A549 (cell line): ENCODE results near the gene DNAAF5. TPM values are rescaled to one million over a fixed set of nuclear protein-coding genes. Genes with fewer than 3 reads are reported as not detected.

ENCODE experiments used
- ATAC-seq, 2 experiments: fragments of 200-7000 bp in 1 of 2; fragments of >200 bp in 1 of 2; cut with Nextera tagmentation in 1 of 2; cut with Tn5 transposase in 1 of 2; 3 replicates each; pipeline versions ENCODE4 v1.8.0 to v1.9.1; 2018 to 2020; ENCODE audit warnings: mild to moderate bottlenecking in 1 of 2, moderate library complexity in 1 of 2
- CTCF ChIA-PET: fragments of 300-600 bp; sonication (Branson Sonifier 250); formaldehyde crosslinking; extraction: SDS; loops from one replicate; lab custom pipeline; 2021; ENCODE audit warnings: antibody characterized with exemption, inconsistent platforms; lab: Yijun Ruan, JAX
- POLR2A ChIA-PET: fragments of 350-600 bp; formaldehyde crosslinking; extraction: SDS; loops from one replicate; lab custom pipeline; 2021; ENCODE audit warnings: antibody characterized with exemption, inconsistent platforms; lab: Yijun Ruan, JAX
- DNase-seq, 2 experiments: peaks; one replicate each; pipeline versions ENCODE4 v3.0.0 to v3.0.0-alpha.2; 2011 to 2016; ENCODE audit warnings: low read depth in 1 of 2, low spot score in 1 of 2
- FAIRE-seq: peaks from 2 replicates; lab custom pipeline; 2011; peaks lifted over from hg19 to GRCh38; lab: Jason Lieb, UNC
- H3K27ac ChIP-seq, 2 experiments: fragments of >200 bp; sonication (Bioruptor Twin); formaldehyde crosslinking; 3 replicates each; pipeline ENCODE4 v1.5.1; 2016 to 2017
- H3K4me1 ChIP-seq: fragments of >200 bp; sonication (Bioruptor Twin); formaldehyde crosslinking; 3 replicates; pipeline ENCODE4 v1.6.1; 2016
- H3K4me2 ChIP-seq: fragments of >200 bp; sonication (Bioruptor Twin); formaldehyde crosslinking; 3 replicates; pipeline ENCODE4 v1.6.1; 2016
- H3K4me3 ChIP-seq: fragments of >200 bp; sonication (Bioruptor Twin); formaldehyde crosslinking; 3 replicates; pipeline ENCODE4 v1.5.1; 2016
- H3K9me3 ChIP-seq: fragments of >200 bp; sonication (Bioruptor Twin); formaldehyde crosslinking; 3 replicates; pipeline ENCODE4 v1.6.1; 2016
- BHLHE40 ChIP-seq: IDR thresholded peaks from 2 replicates; pipeline ENCODE4 v1.6.1; 2012; ENCODE audit warnings: low read depth, low read length, inconsistent platforms
- CBX8 ChIP-seq: fragments of 200-600 bp; sonication (generic); IDR thresholded peaks from 2 replicates; pipeline ENCODE4 v1.6.1; 2016
- CEBPB ChIP-seq, 2 experiments: fragments of >200 bp in 1 of 2; sonication (Bioruptor Twin) in 1 of 2; formaldehyde crosslinking in 1 of 2; IDR thresholded peaks; 2 replicates each; pipeline ENCODE4 v1.6.1; 2012 to 2016
- CHD4 ChIP-seq: fragments of 200-600 bp; sonication (generic); IDR thresholded peaks from 2 replicates; pipeline ENCODE4 v1.6.1; 2016; ENCODE audit warnings: antibody characterized with exemption, mild to moderate bottlenecking, borderline replicate concordance
- EHMT2 ChIP-seq: fragments of 200-600 bp; sonication (generic); IDR thresholded peaks from 2 replicates; pipeline ENCODE4 v1.6.1; 2016; ENCODE audit warnings: antibody characterized with exemption, low read depth, mild to moderate bottlenecking, moderate library complexity
- EP300 ChIP-seq, 2 experiments: fragments of >200 bp; sonication (Bioruptor Twin); formaldehyde crosslinking; IDR thresholded peaks; 2 replicates in 1 of 2; 3 replicates in 1 of 2; pipeline ENCODE4 v1.6.1; 2016 to 2017
- FOSB ChIP-seq: fragments of 250-450 bp; sonication (Bioruptor Pico); IDR thresholded peaks from 2 replicates; pipeline ENCODE4 v1.5.0; 2020; ENCODE audit warnings: mild to moderate bottlenecking, moderate library complexity
- GATA3 ChIP-seq: IDR thresholded peaks from 2 replicates; pipeline ENCODE4 v1.6.1; 2012; ENCODE audit warnings: borderline replicate concordance
- HEYL ChIP-seq: fragments of 250-450 bp; sonication (Bioruptor Pico); IDR thresholded peaks from 2 replicates; pipeline ENCODE4 v1.8.0; 2021; ENCODE audit warnings: mild to moderate bottlenecking, moderate library complexity
- HOXA7 ChIP-seq: fragments of 250-450 bp; sonication (Bioruptor Pico); IDR thresholded peaks from 2 replicates; pipeline ENCODE4 v1.5.0; 2020; ENCODE audit warnings: mild to moderate bottlenecking, moderate library complexity
- JUNB ChIP-seq: fragments of >200 bp; sonication (Bioruptor Twin); formaldehyde crosslinking; IDR thresholded peaks from 2 replicates; pipeline ENCODE4 v1.6.1; 2016
- MAX ChIP-seq: IDR thresholded peaks from 2 replicates; pipeline ENCODE4 v1.6.1; 2012
- MYC ChIP-seq: IDR thresholded peaks from 2 replicates; pipeline ENCODE4 v1.6.1; 2012; ENCODE audit warnings: mild to moderate bottlenecking, inconsistent platforms, low read length, improper control_type of control experiment, borderline replicate concordance
- NR3C1 ChIP-seq: fragments of >200 bp; sonication (Bioruptor Twin); formaldehyde crosslinking; IDR thresholded peaks from 3 replicates; pipeline ENCODE4 v1.6.1; 2017
- PBX3 ChIP-seq: IDR thresholded peaks from 2 replicates; pipeline ENCODE4 v1.6.1; 2012
- PHF8 ChIP-seq: fragments of 200-600 bp; sonication (generic); IDR thresholded peaks from 2 replicates; pipeline ENCODE4 v1.6.1; 2016; ENCODE audit warnings: low read depth, mild to moderate bottlenecking, antibody characterized with exemption, moderate library complexity, borderline replicate concordance
- POLR2AphosphoS2 ChIP-seq: conservative IDR thresholded peaks from 2 replicates; pipeline ENCODE4 v1.6.1; 2012; ENCODE audit warnings: low read length, improper control_type of control experiment, inconsistent platforms
- REST ChIP-seq: fragments of 200-600 bp; sonication (generic); IDR thresholded peaks from 2 replicates; pipeline ENCODE4 v1.6.1; 2016; ENCODE audit warnings: antibody characterized with exemption, mild to moderate bottlenecking, moderate library complexity
- SMC3 ChIP-seq: fragments of >200 bp; sonication (Bioruptor Twin); formaldehyde crosslinking; IDR thresholded peaks from 3 replicates; pipeline ENCODE4 v1.6.1; 2018; ENCODE audit warnings: inconsistent platforms
- SREBF2 ChIP-seq: fragments of 450-650 bp; IDR thresholded peaks from 2 replicates; pipeline ENCODE4 v1.6.1; 2014; ENCODE audit warnings: mild to moderate bottlenecking, moderate library complexity
- TFCP2L1 ChIP-seq: fragments of 250-450 bp; sonication (Bioruptor Pico); IDR thresholded peaks from 2 replicates; pipeline ENCODE4 v1.5.0; 2021; ENCODE audit warnings: mild to moderate bottlenecking
- TP53 ChIP-seq: fragments of 250-450 bp; sonication (Bioruptor Pico); IDR thresholded peaks from 2 replicates; pipeline ENCODE4 v1.5.0; 2021; ENCODE audit warnings: mild to moderate bottlenecking, moderate library complexity
- ZC3H11A ChIP-seq: fragments of 450-650 bp; IDR thresholded peaks from 2 replicates; pipeline ENCODE4 v1.6.1; 2014; ENCODE audit warnings: antibody characterized with exemption, mild to moderate bottlenecking
- ZSCAN20 ChIP-seq: fragments of 250-450 bp; sonication (Bioruptor Pico); IDR thresholded peaks from 2 replicates; pipeline ENCODE4 v1.8.0; 2022; ENCODE audit warnings: mild to moderate bottlenecking, moderate library complexity
- WGBS: methylation state at CpG from one replicate; pipeline ENCODE4 v1.1.6; 2017; ENCODE audit errors: missing lambda C conversion rate; 5-methylcytosine and 5-hydroxymethylcytosine counted together
- polyA plus RNA-seq, 4 experiments: library from polyadenylated mRNA; depleted of rRNA in 3 of 4; stranded (reverse); fragments of >200 nt; fragmentation: RNase III in 1 of 4; extraction: RNeasy Plus Mini Kit Qiagen cat#74134 plus additional on column Dnase treatment in 1 of 4; gene quantifications; 2 replicates in 3 of 4; 3 replicates in 1 of 4; pipeline ENCODE4 v1.2.3, GENCODE V29; 2011 to 2017
- TF ChIP-seq, protein P1 (sequence below): IDR thresholded peaks from 2 replicates; pipeline ENCODE4 v1.6.1; 2012; ENCODE audit warnings: low read depth, borderline replicate concordance
- TF ChIP-seq, protein P2 (sequence below): fragments of >200 bp; sonication (Bioruptor Twin); formaldehyde crosslinking; IDR thresholded peaks from 3 replicates; pipeline ENCODE4 v1.6.1; 2016
- TF ChIP-seq, protein P3 (sequence below): fragments of 250-450 bp; sonication (Bioruptor Pico); IDR thresholded peaks from 2 replicates; pipeline ENCODE4 v1.5.0; 2020; ENCODE audit warnings: low read depth, mild to moderate bottlenecking, moderate library complexity

The DNAAF5 gene
- polyA plus RNA-seq, 2 of the 4 experiments (the other 2 are of a cell fraction), result 27.8 to 34.7 TPM

DNA sequence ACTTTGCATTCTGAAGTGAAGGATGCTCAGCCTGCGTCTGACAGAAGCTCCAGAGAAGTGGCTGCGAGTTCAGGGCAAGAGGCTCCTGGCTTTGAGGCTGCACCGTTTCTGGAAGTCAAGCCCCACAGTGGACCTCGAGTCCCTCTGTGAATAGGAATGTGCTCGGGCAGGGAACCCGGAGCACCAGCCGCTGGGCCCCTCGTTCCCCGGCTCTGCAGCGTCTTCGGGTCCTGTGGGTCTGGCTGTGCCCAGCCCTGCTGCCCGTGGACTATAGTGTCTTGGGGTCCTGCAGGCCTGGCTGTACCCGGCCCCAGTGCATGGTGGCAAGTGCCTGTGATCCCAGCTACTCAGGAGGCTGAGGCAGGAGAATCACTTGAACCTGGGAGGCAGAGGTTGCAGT lies 45.9 kb downstream of the DNAAF5 start:
- DNase-seq (no peak), ATAC-seq (no peak), FAIRE-seq (no peak)
- H3K27ac ChIP-seq, result no peak overlapping the region
- H3K4me2 ChIP-seq, result no peak overlapping the region
- POLR2A ChIA-PET, result no interaction called here
- TF ChIP-seq CHD4, result no peak
- no peak for TF ChIP-seq HOXA7 (CRISPR knock-in tag)
- no peak for TF ChIP-seq TFCP2L1 (CRISPR knock-in tag)
- no peak for TF ChIP-seq CBX8
- no peak for TF ChIP-seq PHF8
- TF ChIP-seq GATA3, result no peak
- TF ChIP-seq MYC, result no peak
- no peak for TF ChIP-seq SMC3
- no peak for TF ChIP-seq ZC3H11A
- no peak for TF ChIP-seq EP300 (IDR thresholded peaks at IDR 0.05)
- no peak for TF ChIP-seq BHLHE40
- no peak for TF ChIP-seq JUNB
- no peak for TF ChIP-seq FOSB
- no peak for TF ChIP-seq TP53 (CRISPR knock-in tag)
- TF ChIP-seq SREBF2, result no peak
- TF ChIP-seq CEBPB (IDR thresholded peaks at IDR 0.05), result no peak
- no peak for TF ChIP-seq HEYL (CRISPR knock-in tag)
- H3K4me1 ChIP-seq, result peaks cover 9% of the 10 kb centered on the region; the same call in 2 of the 3 replicates
- CTCF ChIA-PET, result interaction anchor here (0.5 to 3.7 kb wide), 9 partner anchors 8 to 453 kb away, joined by 3 to 19 read pairs (median 4); no protein-coding TSS in a partner anchor
- no peaks in the 10 kb centered on the region for H3K9me3 ChIP-seq
- 92% methylated on average over 2 of the region's 13 CpGs for WGBS
- no peak overlapping the region for H3K4me3 ChIP-seq

DNA sequence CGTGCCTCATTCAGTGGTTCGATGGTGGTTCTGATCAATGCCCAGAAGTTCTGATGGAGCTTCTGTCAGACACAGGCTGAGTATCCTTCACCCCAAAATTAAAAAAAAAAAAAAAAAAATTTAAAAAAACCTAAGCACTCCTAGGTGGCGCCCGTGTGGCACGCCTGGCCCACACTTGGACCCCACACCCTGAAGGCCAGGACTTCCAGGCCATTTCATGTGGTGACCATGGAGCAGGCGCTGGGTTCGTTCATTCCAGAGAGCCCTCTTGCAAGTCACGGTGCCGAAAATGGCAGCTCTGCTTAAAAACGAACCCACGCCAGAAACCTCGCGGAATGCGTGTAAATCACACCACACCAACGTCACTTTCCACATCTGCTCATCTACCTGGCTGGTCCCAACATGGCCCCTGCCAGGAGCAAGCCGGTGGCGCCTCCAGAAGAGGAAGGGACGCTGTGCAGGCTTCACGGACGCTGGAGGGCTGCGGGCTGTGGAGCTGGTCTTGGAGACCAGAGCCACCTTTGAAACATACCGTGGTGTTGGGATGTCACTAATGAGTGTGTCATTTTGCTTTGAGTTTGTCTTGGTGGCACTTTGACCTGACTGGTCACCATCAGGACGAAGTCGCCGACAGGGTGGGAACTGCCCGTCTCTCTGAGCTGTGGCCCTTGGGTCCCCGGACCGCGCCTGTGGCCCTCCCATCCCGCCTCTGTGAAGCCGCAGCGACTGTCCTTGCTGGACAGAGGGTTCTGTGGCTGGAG lies 46.5 kb downstream of the DNAAF5 start:
- H3K9me3 ChIP-seq, result no peaks in the 10 kb centered on the region
- H3K4me2 ChIP-seq, result no peak overlapping the region
- CTCF ChIA-PET, result interaction anchor here (0.5 to 3.7 kb wide), 20 partner anchors 9 to 455 kb away, joined by 3 to 19 read pairs (median 4); no protein-coding TSS in a partner anchor
- TF ChIP-seq PBX3, result no peak
- TF ChIP-seq POLR2AphosphoS2, result no peak
- no peak for TF ChIP-seq MAX
- TF ChIP-seq, protein P1, sequence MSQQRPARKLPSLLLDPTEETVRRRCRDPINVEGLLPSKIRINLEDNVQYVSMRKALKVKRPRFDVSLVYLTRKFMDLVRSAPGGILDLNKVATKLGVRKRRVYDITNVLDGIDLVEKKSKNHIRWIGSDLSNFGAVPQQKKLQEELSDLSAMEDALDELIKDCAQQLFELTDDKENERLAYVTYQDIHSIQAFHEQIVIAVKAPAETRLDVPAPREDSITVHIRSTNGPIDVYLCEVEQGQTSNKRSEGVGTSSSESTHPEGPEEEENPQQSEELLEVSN, result no peak
- TF ChIP-seq ZSCAN20 (CRISPR knock-in tag), result no peak
- TF ChIP-seq NR3C1, result no peak
- no peak for TF ChIP-seq REST
- TF ChIP-seq SMC3, result no peak
- TF ChIP-seq, protein P2, sequence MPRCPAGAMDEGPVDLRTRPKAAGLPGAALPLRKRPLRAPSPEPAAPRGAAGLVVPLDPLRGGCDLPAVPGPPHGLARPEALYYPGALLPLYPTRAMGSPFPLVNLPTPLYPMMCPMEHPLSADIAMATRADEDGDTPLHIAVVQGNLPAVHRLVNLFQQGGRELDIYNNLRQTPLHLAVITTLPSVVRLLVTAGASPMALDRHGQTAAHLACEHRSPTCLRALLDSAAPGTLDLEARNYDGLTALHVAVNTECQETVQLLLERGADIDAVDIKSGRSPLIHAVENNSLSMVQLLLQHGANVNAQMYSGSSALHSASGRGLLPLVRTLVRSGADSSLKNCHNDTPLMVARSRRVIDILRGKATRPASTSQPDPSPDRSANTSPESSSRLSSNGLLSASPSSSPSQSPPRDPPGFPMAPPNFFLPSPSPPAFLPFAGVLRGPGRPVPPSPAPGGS, result no peak
- no peak for TF ChIP-seq GATA3
- no peak for TF ChIP-seq EHMT2
- TF ChIP-seq, protein P3, sequence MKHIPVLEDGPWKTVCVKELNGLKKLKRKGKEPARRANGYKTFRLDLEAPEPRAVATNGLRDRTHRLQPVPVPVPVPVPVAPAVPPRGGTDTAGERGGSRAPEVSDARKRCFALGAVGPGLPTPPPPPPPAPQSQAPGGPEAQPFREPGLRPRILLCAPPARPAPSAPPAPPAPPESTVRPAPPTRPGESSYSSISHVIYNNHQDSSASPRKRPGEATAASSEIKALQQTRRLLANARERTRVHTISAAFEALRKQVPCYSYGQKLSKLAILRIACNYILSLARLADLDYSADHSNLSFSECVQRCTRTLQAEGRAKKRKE (CRISPR knock-in tag), result no peak
- H3K27ac ChIP-seq, result no peak overlapping the region
- 96% methylated on average over 32 of the region's 32 CpGs for WGBS
- no peak for FAIRE-seq
- ATAC-seq, result no peak
- no peak for DNase-seq
- no peak overlapping the region for H3K4me3 ChIP-seq
- POLR2A ChIA-PET, result no interaction called here
- H3K4me1 ChIP-seq, result peaks cover 9% of the 10 kb centered on the region; the same call in 2 of the 3 replicates
